Adrenal gland (tissue), 5 donors: Measurements from ENCODE around the gene WFIKKN2.

Source experiments
- POLR2A ChIP-seq, 2 donors: fragments of 450-650 bp; IDR thresholded peaks; one replicate each; pipeline ENCODE4 v1.6.1; 2017; ENCODE audit warnings: antibody characterized with exemption in 2 of 2, mild to moderate bottlenecking in 2 of 2, moderate library complexity in 1 of 2
- TF ChIP-seq, protein P1 (sequence below), 6 experiments: fragments of 450-650 bp in 4 of 6; fragments of 200-600 bp in 2 of 6; sonication (generic) in 1 of 6; IDR thresholded peaks; 1 replicate in 5 of 6; 2 replicates in 1 of 6; pipeline versions ENCODE4 v1.5.1 to v1.8.0; 2016 to 2021; ENCODE audit warnings: antibody characterized with exemption in 6 of 6, mild to moderate bottlenecking in 2 of 6, moderate library complexity in 1 of 6
- donor health status: DM: no; HTN: no; CAD: no.

GRCh38 chr17:50863931-50864330 is 28.5 kb downstream of the WFIKKN2 start:
- TF ChIP-seq, protein P1, sequence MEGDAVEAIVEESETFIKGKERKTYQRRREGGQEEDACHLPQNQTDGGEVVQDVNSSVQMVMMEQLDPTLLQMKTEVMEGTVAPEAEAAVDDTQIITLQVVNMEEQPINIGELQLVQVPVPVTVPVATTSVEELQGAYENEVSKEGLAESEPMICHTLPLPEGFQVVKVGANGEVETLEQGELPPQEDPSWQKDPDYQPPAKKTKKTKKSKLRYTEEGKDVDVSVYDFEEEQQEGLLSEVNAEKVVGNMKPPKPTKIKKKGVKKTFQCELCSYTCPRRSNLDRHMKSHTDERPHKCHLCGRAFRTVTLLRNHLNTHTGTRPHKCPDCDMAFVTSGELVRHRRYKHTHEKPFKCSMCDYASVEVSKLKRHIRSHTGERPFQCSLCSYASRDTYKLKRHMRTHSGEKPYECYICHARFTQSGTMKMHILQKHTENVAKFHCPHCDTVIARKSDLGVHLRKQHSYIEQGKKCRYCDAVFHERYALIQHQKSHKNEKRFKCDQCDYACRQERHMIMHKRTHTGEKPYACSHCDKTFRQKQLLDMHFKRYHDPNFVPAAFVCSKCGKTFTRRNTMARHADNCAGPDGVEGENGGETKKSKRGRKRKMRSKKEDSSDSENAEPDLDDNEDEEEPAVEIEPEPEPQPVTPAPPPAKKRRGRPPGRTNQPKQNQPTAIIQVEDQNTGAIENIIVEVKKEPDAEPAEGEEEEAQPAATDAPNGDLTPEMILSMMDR (IDR thresholded peaks at IDR 0.05), result no peak
- no peak for TF ChIP-seq POLR2A (IDR thresholded peaks at IDR 0.05)
